H1 (cell line): Measurements from ENCODE around the gene LHFPL6. TPM values are rescaled to one million over a fixed set of nuclear protein-coding genes. Genes with fewer than 3 reads are reported as not detected.

Experiments
- CTCF ChIA-PET: fragments of 300-600 bp; sonication (Branson Sonifier 250); formaldehyde crosslinking; loops from one replicate; lab custom pipeline; 2021; ENCODE audit not compliant: partially characterized antibody; lab: Charles Lee
- POLR2A ChIA-PET: fragments of 300-600 bp; sonication (Branson Sonifier 250); formaldehyde crosslinking; loops from one replicate; lab custom pipeline; 2021; ENCODE audit warnings: inconsistent platforms; ENCODE audit not compliant: partially characterized antibody; lab: Charles Lee
- DNase-seq, 2 experiments: peaks; one replicate each; pipeline versions ENCODE4 v3.0.0 to v3.0.0-alpha.2; 2010 to 2022; ENCODE audit warnings: low spot score in 2 of 2, low read depth in 1 of 2, mixed read lengths in 1 of 2
- FAIRE-seq: peaks from 2 replicates; lab custom pipeline; 2011; peaks lifted over from hg19 to GRCh38; lab: Jason Lieb, UNC
- H2AFZ ChIP-seq: 2 replicates; pipeline ENCODE4 v1.8.1; 2012; ENCODE audit warnings: low read length, inconsistent platforms
- H2AK5ac ChIP-seq: 2 replicates; pipeline ENCODE4 v1.6.1; 2013; ENCODE audit warnings: low read depth, low read length
- H2BK120ac ChIP-seq: replicated peaks from 2 replicates; pipeline ENCODE3; 2013; ENCODE audit warnings: low read depth, low read length, inconsistent platforms
- H2BK12ac ChIP-seq: 2 replicates; pipeline ENCODE4 v1.6.1; 2013; ENCODE audit warnings: low read depth, low read length
- H2BK15ac ChIP-seq: 2 replicates; pipeline ENCODE4 v1.6.1; 2013; ENCODE audit warnings: low read length
- H2BK20ac ChIP-seq: 2 replicates; pipeline ENCODE4 v1.6.1; 2013; ENCODE audit warnings: low read length
- H2BK5ac ChIP-seq: 2 replicates; pipeline ENCODE4 v1.6.1; 2013; ENCODE audit warnings: low read depth, low read length
- H3K14ac ChIP-seq: 2 replicates; pipeline ENCODE4 v1.6.1; 2013; ENCODE audit warnings: inconsistent platforms; ENCODE audit not compliant: insufficient read length
- H3K18ac ChIP-seq: 2 replicates; pipeline ENCODE4 v1.6.1; 2013; ENCODE audit warnings: low read length; ENCODE audit errors: extremely low read depth
- H3K23ac ChIP-seq: 2 replicates; pipeline ENCODE4 v1.6.1; 2013; ENCODE audit warnings: inconsistent platforms; ENCODE audit not compliant: insufficient read length
- H3K23me2 ChIP-seq: 2 replicates; pipeline ENCODE4 v1.6.1; 2013; ENCODE audit warnings: low read depth, low read length
- H3K27ac ChIP-seq: 2 replicates; pipeline ENCODE4 v1.6.1; 2011; ENCODE audit warnings: low read depth, low read length, inconsistent platforms
- H3K27me3 ChIP-seq, 4 experiments: replicated peaks in 1 of 4; 1 replicate in 1 of 4; 2 replicates in 3 of 4; pipeline versions ENCODE4 v1.6.1 to v1.8.1; 2011 to 2013; ENCODE audit warnings: low read length in 3 of 4, mild to moderate bottlenecking in 3 of 4, inconsistent platforms in 2 of 4, mixed read lengths in 2 of 4, moderate library complexity in 1 of 4; ENCODE audit not compliant: control insufficient read depth in 3 of 4, insufficient read depth in 3 of 4; ENCODE audit errors: extremely low read depth in 1 of 4
- H3K36me3 ChIP-seq, 4 experiments: 2 replicates each; pipeline versions ENCODE4 v1.6.1 to v1.8.1; 2011 to 2013; ENCODE audit warnings: mild to moderate bottlenecking in 4 of 4, low read length in 3 of 4, moderate library complexity in 2 of 4, control low read depth in 1 of 4, inconsistent platforms in 1 of 4; ENCODE audit not compliant: insufficient read depth in 4 of 4, control insufficient read depth in 2 of 4
- H3K4ac ChIP-seq: replicated peaks from 2 replicates; pipeline ENCODE3; 2013; ENCODE audit warnings: low read length, low read depth, mixed read lengths, inconsistent platforms; ENCODE audit not compliant: insufficient read length
- H3K4me1 ChIP-seq, 4 experiments: replicated peaks in 1 of 4; 1 replicate in 1 of 4; 2 replicates in 3 of 4; pipeline versions ENCODE4 v1.6.1 to v1.8.1; 2011 to 2013; ENCODE audit warnings: low read length in 3 of 4, inconsistent platforms in 2 of 4, mixed read lengths in 1 of 4; ENCODE audit not compliant: insufficient read depth in 4 of 4, control insufficient read depth in 3 of 4
- H3K4me2 ChIP-seq, 2 experiments: 2 replicates each; pipeline versions ENCODE4 v1.6.1 to v1.8.1; 2011 to 2013; ENCODE audit warnings: low read depth in 2 of 2, low read length in 2 of 2, control low read depth in 1 of 2, inconsistent platforms in 1 of 2, mild to moderate bottlenecking in 1 of 2; ENCODE audit not compliant: insufficient read depth in 1 of 2
- H3K4me3 ChIP-seq, 4 experiments: fragments of 200-600, 300-600 bp in 1 of 4; sonication (generic), shearing (Covaris generic), sonication (Bioruptor Twin) in 1 of 4; 2 replicates each; pipeline versions ENCODE4 v1.5.1 to v1.8.1; 2011 to 2016; ENCODE audit warnings: low read length in 4 of 4, low read depth in 3 of 4, control low read depth in 2 of 4, inconsistent platforms in 2 of 4, mild to moderate bottlenecking in 2 of 4, mixed read lengths in 1 of 4, moderate library complexity in 1 of 4; ENCODE audit not compliant: insufficient read depth in 2 of 4; ENCODE audit errors: extremely low read depth in 1 of 4
- H3K56ac ChIP-seq: replicated peaks from 2 replicates; pipeline ENCODE3; 2013; ENCODE audit warnings: low read depth, mild to moderate bottlenecking, mixed read lengths, low read length, inconsistent platforms; ENCODE audit not compliant: insufficient read length
- H3K79me1 ChIP-seq: 2 replicates; pipeline ENCODE4 v1.6.1; 2013; ENCODE audit warnings: low read depth, low read length, control low read depth
- H3K79me2 ChIP-seq, 2 experiments: 2 replicates each; pipeline versions ENCODE4 v1.6.1 to v1.8.1; 2012 to 2013; ENCODE audit warnings: low read length in 2 of 2, mild to moderate bottlenecking in 2 of 2, inconsistent platforms in 1 of 2; ENCODE audit not compliant: insufficient read depth in 2 of 2, control insufficient read depth in 1 of 2
- H3K9ac ChIP-seq, 4 experiments: replicated peaks in 1 of 4; 1 replicate in 1 of 4; 2 replicates in 3 of 4; pipeline versions ENCODE4 v1.6.1 to v1.8.1; 2011 to 2013; ENCODE audit warnings: low read depth in 3 of 4, low read length in 3 of 4, control low read depth in 2 of 4, mild to moderate bottlenecking in 2 of 4, moderate library complexity in 2 of 4, inconsistent platforms in 1 of 4; ENCODE audit errors: extremely low read depth in 1 of 4
- H3K9me3 ChIP-seq, 2 experiments: 2 replicates each; pipeline versions ENCODE4 v1.6.1 to v1.8.1; 2012 to 2013; ENCODE audit warnings: mild to moderate bottlenecking in 2 of 2, moderate library complexity in 2 of 2, control low read depth in 1 of 2, inconsistent platforms in 1 of 2, low read depth in 1 of 2, low read length in 1 of 2, mixed read lengths in 1 of 2; ENCODE audit not compliant: insufficient read depth in 2 of 2
- H4K20me1 ChIP-seq, 2 experiments: replicated peaks in 1 of 2; 2 replicates each; pipeline versions ENCODE3 to v1.8.1; 2011 to 2013; ENCODE audit warnings: inconsistent platforms in 2 of 2, low read length in 2 of 2, mild to moderate bottlenecking in 1 of 2; ENCODE audit not compliant: insufficient read depth in 2 of 2, control insufficient read depth in 1 of 2
- H4K5ac ChIP-seq: 2 replicates; pipeline ENCODE4 v1.6.1; 2013; ENCODE audit warnings: low read length, low read depth, mixed read lengths, inconsistent platforms; ENCODE audit not compliant: insufficient read length
- H4K8ac ChIP-seq: 2 replicates; pipeline ENCODE4 v1.8.0; 2013; ENCODE audit warnings: mild to moderate bottlenecking, moderate library complexity, low read length, inconsistent platforms; ENCODE audit not compliant: insufficient read depth; ENCODE audit errors: extremely low read depth
- H4K91ac ChIP-seq: replicated peaks from 2 replicates; pipeline ENCODE3; 2013; ENCODE audit warnings: low read length, mixed read lengths, inconsistent platforms; ENCODE audit not compliant: insufficient read length
- BCL11A ChIP-seq, 2 experiments: IDR thresholded peaks; one replicate each; pipeline ENCODE4 v1.6.1; 2011; ENCODE audit warnings: low read depth in 2 of 2, low read length in 2 of 2, mild to moderate bottlenecking in 2 of 2
- JUN ChIP-seq: IDR thresholded peaks from 2 replicates; pipeline ENCODE4 v1.6.1; 2011; ENCODE audit warnings: low read depth, mild to moderate bottlenecking, improper control_type of control experiment, low read length
- POU5F1 ChIP-seq: IDR thresholded peaks from 2 replicates; pipeline ENCODE4 v1.6.1; 2011; ENCODE audit warnings: low read depth, mild to moderate bottlenecking, low read length, moderate library complexity
- RFX5 ChIP-seq: IDR thresholded peaks from 2 replicates; pipeline ENCODE4 v1.6.1; 2011; ENCODE audit warnings: low read depth, low read length, improper control_type of control experiment, borderline replicate concordance
- SIX5 ChIP-seq: IDR thresholded peaks from 2 replicates; pipeline ENCODE4 v1.6.1; 2011; ENCODE audit warnings: mild to moderate bottlenecking, low read depth, low read length
- SP4 ChIP-seq: IDR thresholded peaks from 2 replicates; pipeline ENCODE4 v1.6.1; 2012; ENCODE audit warnings: low read length, inconsistent platforms
- TAF1 ChIP-seq: IDR thresholded peaks from 2 replicates; pipeline ENCODE4 v1.6.1; 2011; ENCODE audit warnings: mild to moderate bottlenecking, low read depth, low read length
- TAF7 ChIP-seq: optimal IDR thresholded peaks from 2 replicates; pipeline ENCODE3; 2011; ENCODE audit warnings: low read depth, mild to moderate bottlenecking, inconsistent platforms, low read length, moderate library complexity, borderline replicate concordance
- WGBS, 2 experiments: shearing (Covaris generic) in 1 of 2; methylation state at CpG; one replicate each; pipeline versions ENCODE4 v1.1.6 to v1.1.7; 2013 to 2015; ENCODE audit warnings: low lambda C conversion rate in 2 of 2, mixed read lengths in 2 of 2, inconsistent platforms in 1 of 2, low coverage in 1 of 2, missing lambda C conversion rate in 1 of 2; ENCODE audit not compliant: insufficient replicate concordance in 2 of 2, insufficient coverage in 1 of 2, insufficient read length in 1 of 2; ENCODE audit errors: extremely low coverage in 1 of 2, missing lambda C conversion rate in 1 of 2; 5-methylcytosine and 5-hydroxymethylcytosine counted together
- polyA plus RNA-seq, 7 experiments: library from polyadenylated mRNA; depleted of rRNA in 3 of 7; stranded (reverse) in 5 of 7; unstranded in 2 of 7; fragments of >200 nt in 5 of 7; fragments of 200-250 nt in 2 of 7; gene quantifications; 1 replicate in 5 of 7; 2 replicates in 1 of 7; 4 replicates in 1 of 7; pipeline versions ENCODE4 v1.2.1 to v1.2.3, GENCODE V29; 2011 to 2013; ENCODE audit warnings: missing spikeins in 2 of 7, mixed read lengths in 2 of 7
- total RNA-seq: library from RNA; stranded (reverse); fragmentation: NEBNext Ultra II Directional; extraction: Animal tissue kit (Norgen Biotek cat#: 25700); gene quantifications from 2 replicates; pipeline ENCODE4 v1.2.1, GENCODE V29; 2021

LHFPL6 gene
- total and polyA plus RNA-seq, 2 of the 8 experiments (the other 6 are each of a cell fraction or from before 2014, with no cell fraction given) = 7.6 to 17.0 TPM

DNA sequence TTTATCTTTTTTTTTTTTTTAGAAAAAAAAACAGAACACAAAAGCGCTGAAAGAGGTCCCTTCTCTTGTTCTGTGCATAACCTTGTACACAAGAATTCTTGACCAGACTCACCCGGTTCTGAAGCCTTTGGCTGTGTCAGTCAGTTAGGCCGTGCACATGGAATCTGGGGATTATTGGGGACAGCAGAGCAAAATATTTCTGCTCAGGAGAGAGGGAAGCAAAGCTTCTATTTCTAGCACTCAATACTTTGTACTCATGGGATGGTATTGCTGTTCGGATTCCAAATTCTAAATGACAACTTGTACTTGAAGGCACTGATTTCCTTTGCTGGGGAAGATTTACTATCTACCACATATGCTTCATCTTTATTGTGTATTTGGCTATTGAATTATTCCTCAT lies 292.0 kb downstream of the LHFPL6 start:
- Histone ChIP-seq H3K4me2 (no peak overlapping the region), H3K27ac (no peak overlapping the region), H3K79me1 (no peaks in the 10 kb centered on the region), H4K8ac (no peak overlapping the region), H3K23ac (no peak overlapping the region), H3K14ac (no peak overlapping the region), H4K5ac (no peak overlapping the region), H3K4me1 (no peaks in the 10 kb centered on the region), H2BK5ac (no peak overlapping the region), H2BK15ac (no peak overlapping the region), H2AK5ac (no peak overlapping the region), H3K36me3 (no peaks in the 10 kb centered on the region), H3K56ac (no peak overlapping the region), H3K23me2 (no peaks in the 10 kb centered on the region; the same call in 1 of the 2 replicates), H2BK20ac (no peak overlapping the region), H2BK120ac (no peak overlapping the region), H3K79me2 (no peaks in the 10 kb centered on the region), H3K9me3 (no peaks in the 10 kb centered on the region), H4K20me1 (no peaks in the 10 kb centered on the region), H2BK12ac (no peak overlapping the region), H3K4ac (no peak overlapping the region), H3K4me3 (no peak overlapping the region), H4K91ac (no peak overlapping the region), H3K9ac (no peak overlapping the region), H2AFZ (no peak overlapping the region), H3K18ac (no peak overlapping the region)
- 86% methylated on average over 3 of the region's 4 CpGs; no CpG with 5 or more reads in 1 of the 2 experiments for WGBS, 2 experiments
- CTCF ChIA-PET = interaction anchor here (0.6 to 1.6 kb wide), 3 partner anchors 12 to 515 kb away, joined by 3 to 4 read pairs (median 3); no protein-coding TSS in a partner anchor
- no peak for DNase-seq
- POLR2A ChIA-PET = no interaction called here
- TF ChIP-seq TAF7 (no peak), BCL11A (IDR thresholded peaks at IDR 0.05; ENCODE audit: low read depth in 2 of 2, low read length in 2 of 2) (no peak), JUN (no peak), POU5F1 (no peak), SIX5 (no peak), RFX5 (no peak), TAF1 (no peak), SP4 (no peak)
- TF ChIP-seq, all 59 proteins: peak for 0
- no peaks in the 10 kb centered on the region for H3K27me3 ChIP-seq
- FAIRE-seq = no peak
